Neuronal stem cell (in vitro differentiated cells): ENCODE data around the gene HEXD.

ENCODE experiments used
- DNase-seq: peaks from one replicate; pipeline ENCODE4 v3.0.0-alpha.2; 2013; ENCODE audit warnings: low spot score
- H2AFZ ChIP-seq: one replicate; pipeline ENCODE4 v1.6.1; 2013; ENCODE audit warnings: mild to moderate bottlenecking, low read length, inconsistent platforms
- H2AK5ac ChIP-seq: 2 replicates; pipeline ENCODE4 v1.6.1; 2013; ENCODE audit warnings: low read depth, mild to moderate bottlenecking, inconsistent platforms, low read length, moderate library complexity, mixed read lengths
- H2BK120ac ChIP-seq: 2 replicates; pipeline ENCODE4 v1.6.1; 2013; ENCODE audit warnings: low read depth, mild to moderate bottlenecking, inconsistent platforms, low read length, moderate library complexity, mixed read lengths
- H2BK12ac ChIP-seq: one replicate; pipeline ENCODE4 v1.6.1; 2013; ENCODE audit warnings: low read length, inconsistent platforms
- H2BK15ac ChIP-seq: 2 replicates; pipeline ENCODE4 v1.6.1; 2013; ENCODE audit warnings: mild to moderate bottlenecking, low read length, inconsistent platforms, mixed read lengths
- H2BK5ac ChIP-seq: one replicate; pipeline ENCODE4 v1.6.1; 2013; ENCODE audit warnings: inconsistent platforms, mild to moderate bottlenecking, low read length, moderate library complexity
- H3K14ac ChIP-seq: one replicate; pipeline ENCODE4 v1.6.1; 2013; ENCODE audit warnings: low read length, inconsistent platforms
- H3K18ac ChIP-seq: 2 replicates; pipeline ENCODE4 v1.6.1; 2013; ENCODE audit warnings: low read length, inconsistent platforms
- H3K23ac ChIP-seq: 2 replicates; pipeline ENCODE4 v1.6.1; 2013; ENCODE audit warnings: low read depth, mild to moderate bottlenecking, mixed read lengths, low read length, inconsistent platforms; ENCODE audit not compliant: poor library complexity
- H3K27ac ChIP-seq: replicated peaks from 3 replicates; pipeline ENCODE4 v1.5.1; 2013; ENCODE audit warnings: low read length, inconsistent platforms
- H3K27me3 ChIP-seq, 3 experiments: 2 replicates each; pipeline ENCODE4 v1.6.1; 2013; ENCODE audit warnings: low read length in 3 of 3, mild to moderate bottlenecking in 2 of 3, inconsistent platforms in 1 of 3, low read depth in 1 of 3, mixed read lengths in 1 of 3, moderate library complexity in 1 of 3; ENCODE audit not compliant: control insufficient read depth in 3 of 3, insufficient read depth in 3 of 3
- H3K36me3 ChIP-seq, 2 donors: replicated peaks in 1 of 2; 2 replicates each; pipeline ENCODE4 v1.6.1; 2013; ENCODE audit warnings: low read length in 2 of 2; ENCODE audit not compliant: control insufficient read depth in 2 of 2, insufficient read depth in 2 of 2
- H3K4ac ChIP-seq: 2 replicates; pipeline ENCODE4 v1.6.1; 2013; ENCODE audit warnings: inconsistent platforms, mild to moderate bottlenecking, low read length, moderate library complexity
- H3K4me1 ChIP-seq, 2 donors: 1 replicate in 1 of 2; 2 replicates in 1 of 2; pipeline ENCODE4 v1.6.1; 2013; ENCODE audit warnings: low read length in 2 of 2, low read depth in 1 of 2; ENCODE audit not compliant: control insufficient read depth in 2 of 2, insufficient read depth in 1 of 2
- H3K4me2 ChIP-seq: one replicate; pipeline ENCODE4 v1.6.1; 2013; ENCODE audit warnings: mild to moderate bottlenecking, low read length, inconsistent platforms; ENCODE audit not compliant: insufficient read depth, poor library complexity, severe bottlenecking
- H3K4me3 ChIP-seq, 2 donors: 2 replicates each; pipeline ENCODE4 v1.5.1; 2013; ENCODE audit warnings: low read length in 2 of 2, mild to moderate bottlenecking in 2 of 2, inconsistent platforms in 1 of 2, moderate library complexity in 1 of 2
- H3K79me1 ChIP-seq: one replicate; pipeline ENCODE4 v1.6.1; 2013; ENCODE audit warnings: low read depth, mild to moderate bottlenecking, inconsistent platforms, low read length, moderate library complexity
- H3K9ac ChIP-seq: one replicate; pipeline ENCODE4 v1.6.1; 2013; ENCODE audit warnings: mild to moderate bottlenecking, low read depth, low read length, inconsistent platforms; ENCODE audit not compliant: poor library complexity
- H3K9me3 ChIP-seq, 2 donors: replicated peaks in 1 of 2; 2 replicates each; pipeline versions ENCODE3 to v1.6.1; 2013; ENCODE audit warnings: low read length in 2 of 2, mild to moderate bottlenecking in 2 of 2, inconsistent platforms in 1 of 2, low read depth in 1 of 2, mixed read lengths in 1 of 2, moderate library complexity in 1 of 2; ENCODE audit not compliant: control insufficient read depth in 2 of 2, insufficient read depth in 1 of 2
- H4K8ac ChIP-seq: one replicate; pipeline ENCODE4 v1.6.1; 2013; ENCODE audit warnings: low read depth, mild to moderate bottlenecking, inconsistent platforms, low read length, moderate library complexity
- H4K91ac ChIP-seq: one replicate; pipeline ENCODE4 v1.6.1; 2013; ENCODE audit warnings: low read length, low read depth, mild to moderate bottlenecking, inconsistent platforms; ENCODE audit not compliant: poor library complexity
- WGBS, 2 donors: extraction: QIAGEN DNeasy Blood & Tissue Kit; methylation state at CpG; one replicate each; pipeline ENCODE4 v1.1.7; 2013; ENCODE audit warnings: missing lambda C conversion rate in 2 of 2, mixed read lengths in 1 of 2; ENCODE audit not compliant: insufficient read length in 2 of 2, insufficient replicate concordance in 1 of 2; ENCODE audit errors: extremely low coverage in 2 of 2; 5-methylcytosine and 5-hydroxymethylcytosine counted together

Gene HEXD

DNA sequence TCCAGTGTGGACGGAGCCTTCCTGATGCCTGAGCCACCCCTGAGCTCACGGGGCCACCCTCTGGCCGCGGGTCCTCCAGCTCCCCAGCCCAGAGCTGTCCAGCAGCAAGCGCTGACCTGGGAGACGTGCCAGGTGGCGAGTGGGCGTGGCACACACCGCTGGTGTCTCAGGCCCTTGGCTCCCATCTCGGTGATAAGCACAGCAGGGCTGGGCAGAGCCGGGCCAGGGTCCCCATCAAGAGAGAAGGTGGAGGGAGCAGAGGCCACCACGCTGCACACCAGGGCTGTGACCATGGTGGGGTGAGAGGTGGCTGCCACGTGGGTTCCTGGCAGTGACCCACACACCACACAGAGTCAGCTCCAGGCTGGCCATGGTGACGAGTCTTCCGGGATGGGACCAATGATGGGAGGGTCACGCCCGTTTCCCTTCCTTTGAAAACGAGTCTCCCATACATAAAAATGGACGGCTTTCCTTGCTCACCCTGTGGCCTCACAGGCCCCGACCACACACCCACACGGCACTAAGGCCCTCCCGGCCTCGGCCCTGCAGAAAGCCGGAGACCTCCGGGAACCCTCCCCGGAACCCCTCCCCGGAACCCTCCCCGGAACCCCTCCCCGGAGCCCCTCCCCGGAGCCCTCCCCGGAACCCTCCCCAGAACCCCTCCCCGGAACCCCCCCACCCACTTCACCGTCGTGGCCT, 29.8 kb upstream of the HEXD start:
- Histone ChIP-seq H3K18ac (peak overlapping the region; percentile 64), H2AFZ (no peak overlapping the region), H2BK5ac (no peak overlapping the region), H3K9ac (peak overlapping the region; percentile 85), H4K8ac (no peak overlapping the region), H3K4ac (no peak overlapping the region), H3K4me2 (no peak overlapping the region), H3K23ac (peak overlapping the region; percentile 89), H3K4me3 (peak overlapping the region in 1 of 2 donors; percentile 46), H2AK5ac (no peak overlapping the region), H2BK15ac (no peak overlapping the region), H3K14ac (peak overlapping the region; percentile 79), H4K91ac (no peak overlapping the region), H2BK120ac (no peak overlapping the region), H3K27me3 (no peaks in the 10 kb centered on the region), H3K4me1 (peaks cover 14 to 25% of the 10 kb centered on the region in 2 donors), H2BK12ac (no peak overlapping the region), H3K79me1 (no peaks in the 10 kb centered on the region), H3K36me3 (peaks cover 4 to 18% of the 10 kb centered on the region in 2 donors), H3K9me3 (no peaks in the 10 kb centered on the region), H3K27ac (no peak overlapping the region)
- DNase-seq, result no peak
- no CpG with 5 or more reads among the region's 34 CpGs for WGBS, 2 donors

DNA sequence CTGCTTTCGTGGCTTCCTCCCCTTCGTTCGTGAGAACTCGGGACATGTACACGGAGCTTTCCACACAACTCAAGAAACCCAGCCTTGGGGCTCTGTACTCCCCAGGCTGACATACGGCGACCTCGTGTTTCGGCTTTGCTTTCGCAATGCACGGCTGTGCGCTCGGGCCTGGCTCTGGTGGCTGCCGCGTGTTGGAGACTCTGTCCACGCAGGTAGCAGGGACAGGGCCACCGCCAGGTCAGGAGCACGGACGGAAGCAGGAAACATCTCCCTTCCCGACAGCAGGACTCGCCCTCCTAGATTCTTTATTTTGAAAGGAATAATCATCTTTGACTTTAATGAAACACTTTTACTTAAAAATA, 29.2 kb upstream of the HEXD start:
- no peak overlapping the region for H3K4ac ChIP-seq
- H2AK5ac ChIP-seq, result no peak overlapping the region
- peaks cover 11 to 23% of the 10 kb centered on the region in 2 donors for H3K4me1 ChIP-seq
- H4K91ac ChIP-seq, result no peak overlapping the region
- H3K27ac ChIP-seq, result no peak overlapping the region
- H3K9me3 ChIP-seq, result no peaks in the 10 kb centered on the region
- no CpG with 5 or more reads among the region's 21 CpGs for WGBS, 2 donors
- no peak overlapping the region for H4K8ac ChIP-seq
- H3K36me3 ChIP-seq, result peaks cover 4 to 21% of the 10 kb centered on the region in 2 donors
- no peak overlapping the region for H2AFZ ChIP-seq
- no peak overlapping the region for H3K14ac ChIP-seq
- no peaks in the 10 kb centered on the region for H3K79me1 ChIP-seq
- no peak for DNase-seq
- no peak overlapping the region for H2BK15ac ChIP-seq
- H3K9ac ChIP-seq, result no peak overlapping the region
- no peak overlapping the region for H3K23ac ChIP-seq
- H2BK120ac ChIP-seq, result no peak overlapping the region
- no peak overlapping the region for H2BK12ac ChIP-seq
- no peak overlapping the region for H3K4me3 ChIP-seq
- no peaks in the 10 kb centered on the region for H3K27me3 ChIP-seq
- H2BK5ac ChIP-seq, result no peak overlapping the region
- H3K4me2 ChIP-seq, result no peak overlapping the region
- H3K18ac ChIP-seq, result no peak overlapping the region

DNA sequence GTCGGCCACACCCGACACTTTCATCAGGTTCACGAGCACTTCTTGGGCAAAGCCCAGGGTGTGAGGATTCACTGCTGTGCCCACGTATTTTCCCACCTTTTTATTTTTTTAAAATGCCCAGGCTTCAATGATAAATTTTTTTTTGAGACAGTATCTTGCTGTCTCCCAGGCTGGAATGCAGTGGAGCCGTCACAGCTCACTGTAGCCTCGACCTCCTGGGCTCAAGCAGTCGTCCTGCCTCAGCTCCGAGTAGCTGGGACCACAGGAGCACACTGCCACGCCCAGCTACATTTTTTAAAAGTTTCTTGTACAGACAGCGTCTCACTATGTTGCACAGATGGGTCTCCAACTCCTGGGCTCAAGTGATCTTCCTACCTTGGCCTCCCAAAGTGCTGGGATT, 28.8 kb upstream of the HEXD start:
- Histone ChIP-seq H3K27me3 (no peaks in the 10 kb centered on the region), H3K23ac (no peak overlapping the region), H3K27ac (no peak overlapping the region), H3K9ac (no peak overlapping the region), H2AFZ (no peak overlapping the region), H4K8ac (no peak overlapping the region), H3K36me3 (peaks cover 4 to 24% of the 10 kb centered on the region in 2 donors), H3K4me2 (no peak overlapping the region), H3K9me3 (no peaks in the 10 kb centered on the region), H3K79me1 (no peaks in the 10 kb centered on the region), H3K14ac (no peak overlapping the region), H2BK15ac (no peak overlapping the region), H4K91ac (no peak overlapping the region), H3K4ac (no peak overlapping the region), H3K4me3 (no peak overlapping the region), H2BK5ac (no peak overlapping the region), H2AK5ac (no peak overlapping the region), H2BK120ac (no peak overlapping the region), H3K18ac (no peak overlapping the region), H2BK12ac (no peak overlapping the region), H3K4me1 (peaks cover 11 to 20% of the 10 kb centered on the region in 2 donors)
- no CpG with 5 or more reads among the region's 10 CpGs for whole genome bisulfite sequencing, 2 donors
- DNase-seq, result no peak

DNA sequence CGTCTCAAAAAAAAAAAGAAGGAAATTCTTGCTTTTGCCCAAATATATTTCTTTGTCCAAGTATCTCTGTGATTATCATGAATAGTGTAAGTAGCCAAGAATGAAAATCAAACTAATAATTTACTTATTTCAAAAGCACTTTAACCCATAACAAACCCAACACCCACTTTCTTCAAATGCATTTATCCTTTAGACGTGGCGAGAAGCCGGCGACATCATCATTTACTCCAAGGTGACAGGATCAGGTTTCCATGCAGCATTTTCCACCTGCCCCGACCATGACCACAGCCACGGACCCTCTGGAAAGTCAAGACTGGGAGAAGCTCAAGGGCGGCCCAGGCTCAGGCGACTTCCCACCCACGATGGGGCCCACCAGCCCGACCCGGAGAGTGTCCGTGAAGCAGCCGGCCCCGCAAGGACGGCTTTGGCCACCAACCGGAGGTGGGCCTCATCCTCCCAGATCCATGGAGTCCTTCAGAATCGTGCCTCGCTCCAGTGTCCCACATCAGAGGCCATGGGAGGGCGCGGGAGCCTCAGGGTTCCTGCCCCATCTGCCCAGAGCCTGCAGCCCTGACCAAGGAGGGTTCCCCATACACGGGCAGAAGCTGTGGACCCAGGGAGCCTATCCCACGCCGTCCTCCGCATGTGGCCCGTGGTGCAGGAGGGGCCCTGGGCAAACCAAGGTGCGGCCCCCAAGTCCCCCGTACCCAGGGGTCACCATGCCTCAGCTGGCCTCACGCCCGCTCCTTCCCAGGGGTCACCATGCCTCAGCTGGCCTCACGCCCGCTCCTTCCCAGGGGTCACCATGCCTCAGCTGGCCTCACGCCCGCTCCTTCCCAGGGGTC, 27.9 kb upstream of the HEXD start:
- no peaks in the 10 kb centered on the region for H3K27me3 ChIP-seq
- no peak overlapping the region for H3K27ac ChIP-seq
- DNase-seq, result no peak
- peaks cover 4 to 29% of the 10 kb centered on the region in 2 donors for H3K36me3 ChIP-seq
- H3K4me1 ChIP-seq, result peaks cover 8 to 12% of the 10 kb centered on the region in 2 donors
- no CpG with 5 or more reads among the region's 34 CpGs for whole genome bisulfite sequencing, 2 donors
- no peaks in the 10 kb centered on the region for H3K79me1 ChIP-seq
- H3K18ac ChIP-seq, result no peak overlapping the region
- H2BK15ac ChIP-seq, result no peak overlapping the region
- no peak overlapping the region for H3K14ac ChIP-seq
- H2BK12ac ChIP-seq, result no peak overlapping the region
- H4K8ac ChIP-seq, result no peak overlapping the region
- H3K4ac ChIP-seq, result no peak overlapping the region
- peak overlapping the region; percentile 44 for H3K9ac ChIP-seq
- H2AFZ ChIP-seq, result no peak overlapping the region
- H3K9me3 ChIP-seq, result no peaks in the 10 kb centered on the region
- no peak overlapping the region for H2BK120ac ChIP-seq
- H4K91ac ChIP-seq, result no peak overlapping the region
- no peak overlapping the region for H3K4me2 ChIP-seq
- H3K23ac ChIP-seq, result peak overlapping the region; percentile 80
- H2BK5ac ChIP-seq, result no peak overlapping the region
- H2AK5ac ChIP-seq, result no peak overlapping the region
- peak overlapping the region in 1 of 2 donors; percentile 11 for H3K4me3 ChIP-seq
